ENCODE results near the gene SNRK. TPM values are rescaled to one million over a fixed set of nuclear protein-coding genes. Genes with fewer than 3 reads are reported as not detected.

The SNRK gene
- total RNA-seq, 1 donor from 2014 or later, result 30.3 TPM

GRCh38 chr3:43330981-43331380 lies 44.6 kb downstream of the SNRK start:
- H3K27me3 Mint-ChIP-seq, result no peaks in the 10 kb centered on the region
- H3K36me3 Mint-ChIP-seq (ENCODE audit: low read depth), result peaks cover 57% of the 10 kb centered on the region
- no peak overlapping the region for H3K4me3 Mint-ChIP-seq
- peaks cover 23% of the 10 kb centered on the region for H3K4me1 Mint-ChIP-seq
- no peak overlapping the region for H3K27ac Mint-ChIP-seq
- intact Hi-C loops (cut with micrococcal nuclease), result no loop called here
- DNase-seq, result no peak
- H3K9me3 Mint-ChIP-seq, result peaks cover 10% of the 10 kb centered on the region

GRCh38 chr3:43331381-43331780 lies 45.0 kb downstream of the SNRK start:
- intact Hi-C loops (cut with micrococcal nuclease), result no loop called here
- no peak for DNase-seq
- Mint-ChIP-seq H3K27ac (no peak overlapping the region), H3K4me3 (no peak overlapping the region), H3K36me3 (ENCODE audit: low read depth) (peaks cover 59% of the 10 kb centered on the region), H3K27me3 (no peaks in the 10 kb centered on the region), H3K9me3 (peaks cover 13% of the 10 kb centered on the region), H3K4me1 (peaks cover 19% of the 10 kb centered on the region)

GRCh38 chr3:43334976-43335375 lies 48.6 kb downstream of the SNRK start:
- peaks cover 4% of the 10 kb centered on the region for H3K4me1 Mint-ChIP-seq
- no peak for DNase-seq
- H3K36me3 Mint-ChIP-seq (ENCODE audit: low read depth), result peaks cover 81% of the 10 kb centered on the region
- H3K9me3 Mint-ChIP-seq, result peaks cover 18% of the 10 kb centered on the region
- H3K27me3 Mint-ChIP-seq, result no peaks in the 10 kb centered on the region
- intact Hi-C loops (cut with micrococcal nuclease), result no loop called here
- H3K4me3 Mint-ChIP-seq, result no peak overlapping the region
- H3K27ac Mint-ChIP-seq, result no peak overlapping the region

GRCh38 chr3:43335799-43336198 lies 49.5 kb downstream of the SNRK start:
- peaks cover 86% of the 10 kb centered on the region for H3K36me3 Mint-ChIP-seq (ENCODE audit: low read depth)
- H3K4me3 Mint-ChIP-seq, result no peak overlapping the region
- peaks cover 21% of the 10 kb centered on the region for H3K9me3 Mint-ChIP-seq
- no peak for DNase-seq
- H3K27ac Mint-ChIP-seq, result no peak overlapping the region
- H3K27me3 Mint-ChIP-seq, result no peaks in the 10 kb centered on the region
- H3K4me1 Mint-ChIP-seq, result peaks cover 5% of the 10 kb centered on the region
- intact Hi-C loops (cut with micrococcal nuclease), result no loop called here

GRCh38 chr3:43338295-43338694 lies 52.0 kb downstream of the SNRK start:
- intact Hi-C loops (cut with micrococcal nuclease), result no loop called here
- H3K36me3 Mint-ChIP-seq (ENCODE audit: low read depth), result peaks cover 87% of the 10 kb centered on the region
- peaks cover 21% of the 10 kb centered on the region for H3K9me3 Mint-ChIP-seq
- no peaks in the 10 kb centered on the region for H3K27me3 Mint-ChIP-seq
- no peak overlapping the region for H3K4me3 Mint-ChIP-seq
- DNase-seq, result no peak
- no peak overlapping the region for H3K27ac Mint-ChIP-seq
- peaks cover 15% of the 10 kb centered on the region for H3K4me1 Mint-ChIP-seq

- Mint-ChIP-seq H3K9me3 (peaks cover 17% of the 10 kb centered on the region), H3K4me3 (no peak overlapping the region), H3K4me1 (peaks cover 31% of the 10 kb centered on the region), H3K27ac (no peak overlapping the region), H3K36me3 (ENCODE audit: low read depth) (peaks cover 88% of the 10 kb centered on the region), H3K27me3 (no peaks in the 10 kb centered on the region)
- DNase-seq, result no peak
- intact Hi-C loops (cut with micrococcal nuclease), result no loop called here
Measured at GRCh38 chr3:43340403-43340802, 54.1 kb downstream of the SNRK start.

- DNase-seq, result no peak
- intact Hi-C loops (cut with micrococcal nuclease), result no loop called here
- no peaks in the 10 kb centered on the region for H3K27me3 Mint-ChIP-seq
- peaks cover 82% of the 10 kb centered on the region for H3K36me3 Mint-ChIP-seq (ENCODE audit: low read depth)
- peaks cover 6% of the 10 kb centered on the region for H3K9me3 Mint-ChIP-seq
- H3K4me3 Mint-ChIP-seq, result no peak overlapping the region
- H3K4me1 Mint-ChIP-seq, result peaks cover 43% of the 10 kb centered on the region
- no peak overlapping the region for H3K27ac Mint-ChIP-seq
Measured at GRCh38 chr3:43341788-43342187, 55.4 kb downstream of the SNRK start.

GRCh38 chr3:43343185-43343584 lies 56.8 kb downstream of the SNRK start:
- no peak overlapping the region for H3K4me3 Mint-ChIP-seq

GRCh38 chr3:43343815-43344214 lies 57.5 kb downstream of the SNRK start:
- Mint-ChIP-seq H3K36me3 (ENCODE audit: low read depth) (peaks cover 83% of the 10 kb centered on the region), H3K27me3 (no peaks in the 10 kb centered on the region), H3K27ac (no peak overlapping the region), H3K9me3 (peaks cover 14% of the 10 kb centered on the region), H3K4me1 (peaks cover 60% of the 10 kb centered on the region), H3K4me3 (no peak overlapping the region)
- intact Hi-C loops (cut with micrococcal nuclease), result no loop called here
- no peak for DNase-seq

More at GRCh38 chr3:43343185-43343584, 56.8 kb downstream of the SNRK start:
- H3K27ac Mint-ChIP-seq, result peak overlapping the region; percentile 58
- H3K27me3 Mint-ChIP-seq, result no peaks in the 10 kb centered on the region
- H3K9me3 Mint-ChIP-seq, result peaks cover 14% of the 10 kb centered on the region
- intact Hi-C loops (cut with micrococcal nuclease), result no loop called here
- H3K4me1 Mint-ChIP-seq, result peaks cover 55% of the 10 kb centered on the region
- peak; percentile 56 for DNase-seq
- peaks cover 82% of the 10 kb centered on the region for H3K36me3 Mint-ChIP-seq (ENCODE audit: low read depth)

- DNase-seq, result peak; percentile 54
- no peaks in the 10 kb centered on the region for H3K27me3 Mint-ChIP-seq
- H3K27ac Mint-ChIP-seq, result peak overlapping the region; percentile 26
- H3K36me3 Mint-ChIP-seq (ENCODE audit: low read depth), result peaks cover 84% of the 10 kb centered on the region
- intact Hi-C loops (cut with micrococcal nuclease), result no loop called here
- peaks cover 14% of the 10 kb centered on the region for H3K9me3 Mint-ChIP-seq
- no peak overlapping the region for H3K4me3 Mint-ChIP-seq
- H3K4me1 Mint-ChIP-seq, result peaks cover 63% of the 10 kb centered on the region
Measured at GRCh38 chr3:43344520-43344919, 58.2 kb downstream of the SNRK start.

- intact Hi-C loops (cut with micrococcal nuclease), result no loop called here
- DNase-seq, result no peak
- no peaks in the 10 kb centered on the region for H3K27me3 Mint-ChIP-seq
- H3K27ac Mint-ChIP-seq, result peak overlapping the region; percentile 90
- peaks cover 8% of the 10 kb centered on the region for H3K9me3 Mint-ChIP-seq
- H3K4me1 Mint-ChIP-seq, result peaks cover 61% of the 10 kb centered on the region
- H3K4me3 Mint-ChIP-seq, result peak overlapping the region; percentile 61
- peaks cover 83% of the 10 kb centered on the region for H3K36me3 Mint-ChIP-seq (ENCODE audit: low read depth)
Measured at GRCh38 chr3:43345246-43345645, 58.9 kb downstream of the SNRK start.

- DNase-seq, result no peak
- intact Hi-C loops (cut with micrococcal nuclease), result loop anchor here (2.0 kb wide), 2 partner anchors 49 to 59 kb away; partner anchors contain the start of gene SNRK
- Mint-ChIP-seq H3K4me3 (peak overlapping the region; percentile 61), H3K9me3 (peaks cover 8% of the 10 kb centered on the region), H3K27ac (peak overlapping the region; percentile 90), H3K4me1 (peaks cover 60% of the 10 kb centered on the region), H3K36me3 (ENCODE audit: low read depth) (peaks cover 84% of the 10 kb centered on the region), H3K27me3 (no peaks in the 10 kb centered on the region)
Measured at GRCh38 chr3:43345877-43346276, 59.5 kb downstream of the SNRK start.

- Mint-ChIP-seq H3K4me3 (peak overlapping the region; percentile 76), H3K27me3 (no peaks in the 10 kb centered on the region), H3K27ac (peak overlapping the region; percentile 93), H3K36me3 (ENCODE audit: low read depth) (peaks cover 88% of the 10 kb centered on the region), H3K9me3 (peaks cover 19% of the 10 kb centered on the region), H3K4me1 (peaks cover 60% of the 10 kb centered on the region)
- intact Hi-C loops (cut with micrococcal nuclease), result loop anchor here (1.0 to 2.0 kb wide), 3 partner anchors 42 to 60 kb away; partner anchors contain the start of gene SNRK
- DNase-seq, result peak; percentile 90
Measured at GRCh38 chr3:43346978-43347749, 60.8 kb downstream of the SNRK start.

- peaks cover 19% of the 10 kb centered on the region for H3K9me3 Mint-ChIP-seq
- peak overlapping the region; percentile 76 for H3K4me3 Mint-ChIP-seq
- intact Hi-C loops (cut with micrococcal nuclease), result loop anchor here (1.0 to 2.0 kb wide), 3 partner anchors 42 to 61 kb away; partner anchors contain the start of gene SNRK
- no peak for DNase-seq
- H3K27me3 Mint-ChIP-seq, result no peaks in the 10 kb centered on the region
- peaks cover 54% of the 10 kb centered on the region for H3K4me1 Mint-ChIP-seq
- peaks cover 88% of the 10 kb centered on the region for H3K36me3 Mint-ChIP-seq (ENCODE audit: low read depth)
- H3K27ac Mint-ChIP-seq, result peak overlapping the region; percentile 93
Measured at GRCh38 chr3:43347774-43348173, 61.4 kb downstream of the SNRK start.
